ENCODE results near the gene ST7L.
A peak's percentile ranks its signal among the peaks of the same experiment; 100 is the strongest.

ST7L gene

DNA sequence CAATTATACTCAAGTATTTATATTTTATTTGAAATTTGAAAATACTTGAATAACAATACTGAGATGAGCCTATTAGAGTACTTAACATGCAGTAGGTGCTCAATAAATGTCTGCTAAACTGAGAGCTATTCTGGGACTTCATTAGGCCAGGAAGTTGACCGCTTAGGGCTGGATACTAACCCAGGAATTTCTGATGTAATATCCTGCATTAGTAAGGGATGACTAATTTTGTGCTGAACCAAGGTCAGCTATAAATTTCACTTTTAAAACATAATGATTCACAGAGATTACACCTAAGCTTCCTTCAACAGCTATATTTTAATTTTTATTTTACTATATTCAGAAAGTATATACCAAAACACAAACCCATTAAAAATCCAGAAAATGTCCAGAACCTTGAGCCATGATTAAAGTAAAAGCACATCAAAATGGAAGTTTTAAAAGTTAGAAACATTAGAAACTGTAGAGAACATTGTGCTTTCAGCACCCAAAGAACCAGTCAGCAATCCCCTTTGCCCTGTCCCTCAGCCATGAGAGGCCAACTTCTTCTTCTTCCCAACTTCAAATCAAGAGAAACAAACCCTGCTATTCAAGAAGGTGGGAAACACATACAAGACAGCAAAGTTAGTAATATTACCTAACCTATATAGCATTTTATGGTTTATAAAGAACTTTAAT, 74.8 kb downstream of the ST7L start:
- FAIRE-seq = peak; percentile 21

GRCh38 chr1:112542206-112542973, 76.6 kb downstream of the ST7L start:
- FAIRE-seq = no peak

DNA sequence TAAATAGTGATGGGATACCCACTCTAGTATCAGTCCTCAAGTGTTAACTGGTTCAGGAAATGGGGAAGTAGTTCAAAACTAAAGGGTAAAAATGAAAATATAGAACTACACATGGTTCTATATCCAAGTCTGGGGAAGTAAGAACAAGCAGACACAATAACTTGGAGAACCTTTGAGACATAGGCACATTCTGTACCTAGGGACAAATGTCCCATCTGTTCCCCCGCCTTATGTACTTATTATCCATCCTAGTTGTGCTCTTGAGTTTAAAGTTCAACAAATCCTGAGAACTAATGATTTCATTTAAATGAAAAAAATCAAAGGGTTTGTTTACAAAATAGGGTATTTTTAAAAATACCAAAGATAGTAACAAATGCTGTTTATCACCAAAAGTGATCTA, 77.6 kb downstream of the ST7L start:
- FAIRE-seq = no peak

DNA sequence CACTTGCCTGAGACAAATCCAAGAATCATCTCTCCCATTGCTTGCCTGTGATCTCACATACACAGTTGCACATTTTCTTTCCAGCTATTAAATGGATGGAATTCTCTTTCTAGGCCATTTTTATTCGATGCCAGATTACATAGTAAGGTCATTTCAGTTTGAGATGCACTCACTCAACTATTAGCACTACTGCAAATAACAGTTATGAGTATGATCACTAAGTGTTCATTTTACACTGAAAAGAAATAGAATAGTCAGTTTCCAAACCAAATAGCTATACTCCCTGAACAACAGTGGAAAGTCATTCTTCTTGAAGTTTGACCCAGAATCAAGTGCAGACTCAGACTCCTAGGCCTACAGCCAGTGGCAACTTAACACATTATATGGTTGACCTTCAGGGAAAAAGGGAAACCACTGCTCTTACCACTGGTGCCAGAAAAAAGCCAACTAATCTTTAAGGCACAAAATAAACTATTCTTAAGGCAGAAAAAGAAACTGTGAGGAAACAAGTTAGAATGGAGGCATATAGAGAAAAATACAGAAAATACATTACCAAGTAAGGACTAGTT, 78.6 kb downstream of the ST7L start:
- no peak for FAIRE-seq

DNA sequence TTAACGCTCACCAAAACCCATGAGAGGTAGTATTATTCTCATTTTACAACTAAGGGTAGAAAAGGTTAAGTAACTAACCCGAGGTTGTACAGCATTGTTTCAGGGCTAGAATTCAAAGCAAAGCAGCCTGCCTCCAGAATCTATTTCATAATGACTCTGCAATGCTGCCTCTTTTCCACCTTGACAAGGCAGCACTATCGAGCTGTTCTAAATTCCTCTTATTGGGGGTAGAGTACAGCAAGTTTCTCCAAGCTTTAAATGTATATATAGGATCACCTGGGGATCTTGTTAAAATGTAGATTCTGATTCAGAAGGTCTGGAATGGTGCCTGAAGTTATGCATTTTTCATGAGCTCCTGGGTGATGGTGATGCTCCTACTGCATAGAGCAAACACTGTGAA, 80.1 kb downstream of the ST7L start:
- FAIRE-seq = no peak

- FAIRE-seq = no peak
Measured at GRCh38 chr1:112537456-112537855, 81.5 kb downstream of the ST7L start.

DNA sequence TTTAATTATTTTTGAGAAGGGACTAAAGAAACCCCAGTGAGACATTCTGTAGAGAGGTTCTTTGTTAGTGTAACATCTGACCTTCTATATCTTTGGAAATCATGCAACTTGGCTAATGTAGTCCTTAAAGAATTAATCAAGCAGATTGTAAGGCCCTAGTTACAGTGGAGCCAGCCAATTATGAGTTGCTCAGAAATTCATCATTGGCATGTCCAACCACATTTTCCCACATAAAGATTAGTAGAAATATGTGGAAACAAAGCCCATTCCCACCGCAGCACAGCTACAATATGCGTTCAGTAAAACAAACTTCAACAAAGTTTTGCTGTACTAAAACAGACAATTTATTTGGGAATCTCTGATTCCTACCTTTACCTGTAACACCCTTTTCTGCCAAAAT, 82.4 kb downstream of the ST7L start:
- no peak for FAIRE-seq

DNA sequence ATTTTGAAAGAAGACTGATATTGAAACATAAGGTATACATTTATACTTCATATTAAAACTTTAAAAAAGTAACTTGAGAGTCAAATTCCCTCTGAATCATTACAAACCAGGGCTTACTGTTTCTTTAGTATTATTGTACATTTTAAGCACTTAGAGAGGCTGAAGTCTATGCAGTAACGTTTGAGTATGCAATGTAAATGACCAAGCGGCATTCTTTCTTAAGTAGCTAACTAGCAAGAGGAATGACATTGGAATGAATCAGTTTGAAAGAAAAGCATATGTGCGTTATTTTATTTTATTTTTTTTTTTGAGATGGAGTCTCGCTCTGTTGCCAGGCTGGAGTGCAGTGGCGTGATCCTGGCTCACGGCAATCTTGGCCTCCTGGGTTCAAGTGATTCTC, 85.9 kb downstream of the ST7L start:
- no peak for FAIRE-seq

GRCh38 chr1:112532064-112532463, 86.9 kb downstream of the ST7L start:
- FAIRE-seq = no peak

DNA sequence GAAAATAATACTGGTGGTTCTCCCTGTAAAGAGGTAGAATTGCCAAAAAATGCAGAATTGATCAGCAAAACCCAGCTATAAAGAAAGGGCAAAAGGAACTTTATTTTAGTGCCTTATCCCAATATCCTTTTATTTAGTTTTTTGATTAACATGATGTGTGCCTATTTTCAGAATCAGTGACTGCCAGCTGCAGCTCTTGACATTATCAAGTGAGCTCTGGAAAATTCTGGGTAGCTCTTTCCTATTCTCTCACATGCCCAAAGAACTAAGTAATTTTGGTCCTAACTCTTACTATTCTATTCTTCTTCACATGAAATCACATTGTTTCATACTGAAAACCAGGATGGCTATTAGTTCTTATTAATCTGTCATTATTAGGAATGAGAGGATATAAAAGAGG, 88.1 kb downstream of the ST7L start:
- no peak for FAIRE-seq

GRCh38 chr1:112529301-112529700, 89.6 kb downstream of the ST7L start:
- no peak for FAIRE-seq

DNA sequence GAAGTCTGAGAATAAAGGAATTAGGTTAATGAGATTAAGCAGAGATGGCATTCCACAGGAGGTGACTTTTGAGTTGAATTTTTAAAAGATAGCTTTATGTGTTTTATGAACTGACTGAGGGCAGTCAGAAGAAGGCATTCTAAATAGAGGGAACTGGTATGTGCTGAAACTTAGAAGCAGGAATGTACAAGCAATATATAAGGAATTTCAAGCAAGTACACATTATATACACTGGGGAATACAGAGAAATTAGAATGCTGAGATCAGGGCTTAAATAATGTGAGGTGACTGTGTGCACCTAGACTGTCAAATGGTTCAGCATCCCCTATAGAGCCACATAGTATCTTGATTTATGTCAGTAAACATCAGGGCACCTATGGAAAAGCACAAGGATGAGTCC, 90.9 kb downstream of the ST7L start:
- FAIRE-seq = no peak

DNA sequence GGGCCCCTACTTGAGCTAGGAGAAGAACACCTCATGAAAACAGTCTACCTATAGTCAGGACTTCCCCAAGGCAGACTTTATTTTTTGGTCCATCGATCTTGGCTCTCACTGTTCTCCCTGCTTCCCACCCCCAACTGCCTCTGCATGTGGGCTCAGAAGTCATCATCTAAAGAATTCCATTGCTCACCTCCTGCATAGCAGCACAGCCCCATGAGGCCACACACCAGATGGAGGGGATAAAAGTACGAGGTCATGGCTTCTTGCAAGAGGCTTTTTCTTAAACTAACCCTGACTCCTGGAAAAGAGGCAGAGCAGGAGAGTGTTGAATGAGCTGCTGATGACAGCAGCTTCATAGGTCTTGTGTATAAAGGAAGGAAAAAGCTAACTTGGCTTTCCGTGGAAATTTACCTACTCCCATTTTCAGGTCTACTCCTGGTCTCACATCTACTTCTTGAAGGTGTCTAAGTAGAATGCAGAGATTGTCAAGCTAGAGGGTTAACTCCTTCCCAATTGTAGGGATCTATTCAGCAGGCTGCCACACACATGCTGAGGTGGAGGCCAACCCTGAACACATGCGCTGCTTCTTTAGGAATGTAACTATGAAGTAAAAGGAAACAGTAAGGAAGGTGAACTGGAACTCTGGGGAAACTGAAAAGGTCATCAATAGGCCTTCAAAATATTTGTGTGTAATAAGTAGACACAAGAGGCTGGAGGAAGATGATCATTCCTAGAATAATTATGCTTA, 91.5 kb downstream of the ST7L start:
- FAIRE-seq = peak; percentile 41

DNA sequence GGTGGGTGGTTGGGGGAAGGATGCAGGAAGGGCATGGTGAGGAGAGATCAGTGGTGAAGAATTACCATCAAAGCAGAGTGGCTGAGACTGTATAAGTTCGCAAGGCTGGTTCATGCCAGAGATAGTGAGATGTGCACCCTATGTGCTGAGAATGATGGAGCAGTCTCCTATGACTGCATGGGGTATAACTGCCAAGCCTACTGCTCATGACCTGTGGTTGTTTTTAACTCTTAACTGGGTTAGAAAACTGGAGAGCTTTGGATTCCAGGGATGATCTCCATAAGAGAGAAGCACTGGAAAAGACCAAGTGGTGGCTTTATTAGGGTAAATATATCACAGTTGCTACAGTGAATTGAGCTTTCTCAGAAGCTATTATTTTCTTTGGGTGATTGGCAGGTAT, 94.0 kb downstream of the ST7L start:
- FAIRE-seq = no peak

- FAIRE-seq = no peak
Measured at GRCh38 chr1:112524251-112524650, 94.7 kb downstream of the ST7L start.

- FAIRE-seq = no peak
Measured at GRCh38 chr1:112522621-112523020, 96.3 kb downstream of the ST7L start.

- FAIRE-seq = no peak
Measured at GRCh38 chr1:112520166-112520565, 98.8 kb downstream of the ST7L start.

DNA sequence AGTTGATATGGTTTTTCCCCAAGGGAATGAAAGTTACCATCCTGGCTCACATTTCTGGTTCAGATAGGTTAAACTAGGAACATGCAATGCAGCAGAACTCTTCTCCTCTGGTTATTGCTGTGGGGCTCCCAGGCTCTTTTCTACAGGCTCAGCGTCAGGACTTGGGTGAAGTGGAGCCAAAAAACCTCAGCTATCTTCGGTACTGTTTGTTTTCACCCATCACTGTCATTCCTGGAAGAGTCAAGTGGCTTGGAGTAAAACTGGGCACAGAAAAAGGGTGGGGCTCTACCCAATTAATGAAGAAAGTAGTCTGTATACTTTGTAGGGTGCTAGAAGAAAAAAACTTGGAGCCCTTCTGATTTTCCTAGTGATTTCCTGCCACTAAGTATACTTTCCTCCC, 100.8 kb downstream of the ST7L start:
- FAIRE-seq = no peak

GRCh38 chr1:112517646-112518045, 101.3 kb downstream of the ST7L start:
- no peak for FAIRE-seq

DNA sequence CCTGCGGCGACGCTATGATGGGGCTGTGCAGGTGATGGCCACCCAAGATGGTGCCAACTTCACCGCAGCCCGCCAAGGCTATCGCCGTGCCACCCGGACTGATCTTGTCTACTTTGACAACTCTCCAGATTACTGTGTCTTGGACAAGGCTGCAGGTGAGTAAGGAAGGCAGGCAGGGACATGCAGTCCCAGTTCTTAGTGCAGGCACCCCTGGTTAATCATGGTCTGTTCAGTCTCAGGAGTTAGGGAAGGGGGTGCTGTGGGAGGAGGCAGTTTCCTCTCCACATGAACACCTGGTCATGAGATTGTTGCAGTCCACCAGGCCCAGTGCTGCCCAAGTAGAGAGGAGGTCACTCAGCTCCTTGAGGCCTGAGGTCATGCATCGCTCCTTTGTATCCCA, 101.7 kb downstream of the ST7L start:
- no peak for FAIRE-seq

GRCh38 chr1:112516141-112516540, 102.8 kb downstream of the ST7L start:
- no peak for FAIRE-seq

- FAIRE-seq = no peak
Measured at GRCh38 chr1:112515311-112516009, 103.5 kb downstream of the ST7L start.

GRCh38 chr1:112514901-112515300, 104.0 kb downstream of the ST7L start:
- FAIRE-seq = no peak
